H1 (cell line): ENCODE results near the gene C5. TPM values are rescaled to one million over a fixed set of nuclear protein-coding genes. Genes with fewer than 3 reads are reported as not detected.

Source experiments
- CEBPB ChIP-seq: IDR thresholded peaks from 2 replicates; pipeline ENCODE4 v1.6.1; 2012; ENCODE audit warnings: low read depth, low read length
- CHD7 ChIP-seq: fragments of 300-600 bp; sonication (generic); IDR thresholded peaks from 2 replicates; pipeline ENCODE4 v1.7.1; 2012; ENCODE audit warnings: low read length, moderate library complexity, mild to moderate bottlenecking, inconsistent platforms; ENCODE audit not compliant: insufficient replicate concordance
- CREB1 ChIP-seq: IDR thresholded peaks from 2 replicates; pipeline ENCODE4 v1.6.1; 2012; ENCODE audit warnings: inconsistent platforms
- KDM4A ChIP-seq: IDR thresholded peaks from one replicate; pipeline ENCODE4 v1.7.1; 2012; ENCODE audit warnings: low read depth, mild to moderate bottlenecking, moderate library complexity, low read length, inconsistent platforms; ENCODE audit not compliant: severe bottlenecking
- SIN3A ChIP-seq, 2 experiments: IDR thresholded peaks in 1 of 2; conservative IDR thresholded peaks in 1 of 2; 2 replicates each; pipeline ENCODE4 v1.6.1; 2011 to 2012; ENCODE audit warnings: low read length in 2 of 2, improper control_type of control experiment in 1 of 2, low read depth in 1 of 2, mild to moderate bottlenecking in 1 of 2
- polyA plus RNA-seq, 7 experiments: library from polyadenylated mRNA; depleted of rRNA in 3 of 7; stranded (reverse) in 5 of 7; unstranded in 2 of 7; fragments of >200 nt in 5 of 7; fragments of 200-250 nt in 2 of 7; gene quantifications; 1 replicate in 5 of 7; 2 replicates in 1 of 7; 4 replicates in 1 of 7; pipeline versions ENCODE4 v1.2.1 to v1.2.3, GENCODE V29; 2011 to 2013; ENCODE audit warnings: missing spikeins in 2 of 7, mixed read lengths in 2 of 7
- total RNA-seq: library from RNA; stranded (reverse); fragmentation: NEBNext Ultra II Directional; extraction: Animal tissue kit (Norgen Biotek cat#: 25700); gene quantifications from 2 replicates; pipeline ENCODE4 v1.2.1, GENCODE V29; 2021

The C5 gene
- total and polyA plus RNA-seq, 2 of the 8 experiments (the other 6 are each of a cell fraction or from before 2014, with no cell fraction given), result 0.24 to 0.35 TPM

- no peak for TF ChIP-seq CHD7
- no peak for TF ChIP-seq CEBPB
- no peak for TF ChIP-seq KDM4A
- no peak for TF ChIP-seq CREB1
- no peak for TF ChIP-seq SIN3A (conservative IDR thresholded peaks at IDR 0.05 in 1 of 2, IDR thresholded peaks at IDR 0.05 in 1 of 2; ENCODE audit: low read depth in 1 of 2, low read length in 2 of 2)
- TF ChIP-seq, all 59 proteins: peak for 0
Measured at GRCh38 chr9:121009650-121010049, 40.4 kb downstream of the C5 start (continued).
